Suprapubic skin (tissue), 4 donors: ENCODE data around the gene HES3.

Source experiments
- EP300 ChIP-seq: sonication (generic); formaldehyde crosslinking; IDR thresholded peaks from one replicate; pipeline ENCODE4 v1.6.1; 2017; ENCODE audit warnings: antibody characterized with exemption
- POLR2A ChIP-seq, 2 donors: fragments of 450-650 bp; IDR thresholded peaks; one replicate each; pipeline ENCODE4 v1.6.1; 2017; ENCODE audit warnings: antibody characterized with exemption in 2 of 2, mild to moderate bottlenecking in 2 of 2, moderate library complexity in 2 of 2
- POLR2AphosphoS5 ChIP-seq, 3 donors: sonication (generic); formaldehyde crosslinking; IDR thresholded peaks; one replicate each; pipeline ENCODE4 v1.6.1; 2017; ENCODE audit warnings: antibody characterized with exemption in 3 of 3
- TF ChIP-seq, protein P1 (sequence below), 2 donors: fragments of 200-600 bp in 1 of 2; fragments of 450-650 bp in 1 of 2; sonication (generic) in 1 of 2; IDR thresholded peaks; one replicate each; pipeline ENCODE4 v1.5.1; 2016 to 2019; ENCODE audit warnings: antibody characterized with exemption in 2 of 2, mild to moderate bottlenecking in 1 of 2, moderate library complexity in 1 of 2

- no peak for TF ChIP-seq POLR2A (IDR thresholded peaks at IDR 0.05)
- TF ChIP-seq, protein P1, sequence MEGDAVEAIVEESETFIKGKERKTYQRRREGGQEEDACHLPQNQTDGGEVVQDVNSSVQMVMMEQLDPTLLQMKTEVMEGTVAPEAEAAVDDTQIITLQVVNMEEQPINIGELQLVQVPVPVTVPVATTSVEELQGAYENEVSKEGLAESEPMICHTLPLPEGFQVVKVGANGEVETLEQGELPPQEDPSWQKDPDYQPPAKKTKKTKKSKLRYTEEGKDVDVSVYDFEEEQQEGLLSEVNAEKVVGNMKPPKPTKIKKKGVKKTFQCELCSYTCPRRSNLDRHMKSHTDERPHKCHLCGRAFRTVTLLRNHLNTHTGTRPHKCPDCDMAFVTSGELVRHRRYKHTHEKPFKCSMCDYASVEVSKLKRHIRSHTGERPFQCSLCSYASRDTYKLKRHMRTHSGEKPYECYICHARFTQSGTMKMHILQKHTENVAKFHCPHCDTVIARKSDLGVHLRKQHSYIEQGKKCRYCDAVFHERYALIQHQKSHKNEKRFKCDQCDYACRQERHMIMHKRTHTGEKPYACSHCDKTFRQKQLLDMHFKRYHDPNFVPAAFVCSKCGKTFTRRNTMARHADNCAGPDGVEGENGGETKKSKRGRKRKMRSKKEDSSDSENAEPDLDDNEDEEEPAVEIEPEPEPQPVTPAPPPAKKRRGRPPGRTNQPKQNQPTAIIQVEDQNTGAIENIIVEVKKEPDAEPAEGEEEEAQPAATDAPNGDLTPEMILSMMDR (IDR thresholded peaks at IDR 0.05) = no peak
- TF ChIP-seq EP300 = no peak
- TF ChIP-seq POLR2AphosphoS5 (IDR thresholded peaks at IDR 0.05) = no peak
These were observed 4.7 kb upstream of the HES3 start for GRCh38 chr1:6239213-6239752.
